Gastroesophageal sphincter (tissue), 4 donors: ENCODE data around the gene ITLN2. TPM values are rescaled to one million over a fixed set of nuclear protein-coding genes. Genes with fewer than 3 reads are reported as not detected.

Experiments used
- ATAC-seq: fragments of 150-250 bp; one replicate; pipeline ENCODE4 v1.9.1; 2016; ENCODE audit warnings: mild to moderate bottlenecking, moderate library complexity
- H3K27ac ChIP-seq, 4 donors: fragments of 200-600 bp; sonication (generic) in 3 of 4; 1 replicate in 3 of 4; 2 replicates in 1 of 4; pipeline ENCODE4 v1.5.1; 2016 to 2019
- H3K27me3 ChIP-seq: fragments of 200-600 bp; sonication (generic); one replicate; pipeline ENCODE4 v1.5.1; 2019
- H3K36me3 ChIP-seq, 2 donors: fragments of 200-600 bp; sonication (generic); one replicate each; pipeline ENCODE4 v1.5.1; 2019; ENCODE audit warnings: control low read depth in 1 of 2
- H3K4me1 ChIP-seq, 3 donors: fragments of 200-600 bp; sonication (generic); 1 replicate in 2 of 3; 2 replicates in 1 of 3; pipeline ENCODE4 v1.5.1; 2016 to 2019; ENCODE audit warnings: control low read depth in 2 of 3
- H3K4me3 ChIP-seq, 2 donors: fragments of 200-600 bp; sonication (generic); one replicate each; pipeline ENCODE4 v1.5.1; 2019; ENCODE audit warnings: mild to moderate bottlenecking in 1 of 2, moderate library complexity in 1 of 2
- H3K9me3 ChIP-seq, 3 donors: fragments of 200-600 bp; sonication (generic); one replicate each; pipeline ENCODE4 v1.5.1; 2017 to 2019; ENCODE audit warnings: control low read depth in 2 of 3
- EP300 ChIP-seq: sonication (generic); formaldehyde crosslinking; IDR thresholded peaks from one replicate; pipeline ENCODE4 v1.6.1; 2017; ENCODE audit warnings: antibody characterized with exemption, mild to moderate bottlenecking
- POLR2A ChIP-seq, 2 donors: fragments of 450-650 bp; IDR thresholded peaks; one replicate each; pipeline ENCODE4 v1.6.1; 2017; ENCODE audit warnings: antibody characterized with exemption in 2 of 2, mild to moderate bottlenecking in 2 of 2, moderate library complexity in 1 of 2
- POLR2AphosphoS5 ChIP-seq: sonication (generic); formaldehyde crosslinking; IDR thresholded peaks from one replicate; pipeline ENCODE4 v1.6.1; 2017; ENCODE audit warnings: antibody characterized with exemption
- WGBS, 2 donors: methylation state at CpG; one replicate each; pipeline ENCODE4 v1.1.5; 2018; ENCODE audit warnings: low coverage in 1 of 2; 5-methylcytosine and 5-hydroxymethylcytosine counted together
- total RNA-seq, 4 donors: library from RNA; depleted of rRNA; stranded (reverse); fragments of >200 nt; gene quantifications; one replicate each; pipeline ENCODE4 v1.1.0, GENCODE V29; 2016
- TF ChIP-seq, protein P1 (sequence below), 4 experiments: fragments of 200-600 bp in 2 of 4; fragments of 450-650 bp in 2 of 4; sonication (generic) in 1 of 4; IDR thresholded peaks; one replicate each; pipeline ENCODE4 v1.5.1; 2017 to 2019; ENCODE audit warnings: antibody characterized with exemption in 4 of 4, mild to moderate bottlenecking in 2 of 4, moderate library complexity in 2 of 4

Gene ITLN2
- total RNA-seq, 4 donors from 2014 or later, result not detected

GRCh38 chr1:160981584-160982411, 27.2 kb upstream of the ITLN2 start:
- H3K36me3 ChIP-seq, result no peaks in the 10 kb centered on the region
- H3K27me3 ChIP-seq, result peaks cover 63% of the 10 kb centered on the region
- TF ChIP-seq EP300, result no peak
- no peak for TF ChIP-seq POLR2A (IDR thresholded peaks at IDR 0.05)
- ATAC-seq, result no peak
- no peak overlapping the region for H3K27ac ChIP-seq
- 0 to 2% methylated on average over 12 to 20 of the region's 42 CpGs for WGBS, 2 donors
- H3K4me3 ChIP-seq, result no peak overlapping the region
- no peaks in the 10 kb centered on the region for H3K9me3 ChIP-seq
- peaks cover 0 to 12% (median 0%) of the 10 kb centered on the region in 3 donors for H3K4me1 ChIP-seq

DNA sequence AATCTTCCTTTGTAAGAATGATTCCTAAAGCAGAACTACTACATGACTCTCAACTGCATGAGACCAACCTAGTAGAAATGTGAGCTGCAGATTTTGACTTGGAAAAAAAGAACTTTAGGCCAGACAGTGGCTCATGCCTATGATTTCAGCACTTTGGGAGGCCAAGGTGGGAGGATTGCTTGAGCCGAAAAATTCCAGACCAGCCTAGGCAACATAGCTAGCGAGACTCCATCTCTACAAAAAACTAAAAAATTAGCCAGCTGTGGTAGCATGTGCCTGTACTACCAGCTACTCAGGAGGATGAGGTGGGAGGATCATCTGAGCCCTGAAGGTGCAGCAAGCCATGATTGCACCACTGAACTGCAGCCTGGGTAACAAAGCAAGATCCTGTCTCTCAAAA, 24.7 kb upstream of the ITLN2 start:
- Histone ChIP-seq H3K4me3 (no peak overlapping the region), H3K27me3 (peaks cover 83% of the 10 kb centered on the region), H3K9me3 (no peaks in the 10 kb centered on the region), H3K27ac (no peak overlapping the region), H3K4me1 (peaks cover 0 to 12% (median 0%) of the 10 kb centered on the region in 3 donors), H3K36me3 (no peaks in the 10 kb centered on the region)
- WGBS, 2 donors, result 88 to 92% methylated on average over 2 of the region's 2 CpGs
- TF ChIP-seq POLR2A (IDR thresholded peaks at IDR 0.05) (no peak), POLR2AphosphoS5 (no peak), EP300 (no peak)
- TF ChIP-seq, protein P1, sequence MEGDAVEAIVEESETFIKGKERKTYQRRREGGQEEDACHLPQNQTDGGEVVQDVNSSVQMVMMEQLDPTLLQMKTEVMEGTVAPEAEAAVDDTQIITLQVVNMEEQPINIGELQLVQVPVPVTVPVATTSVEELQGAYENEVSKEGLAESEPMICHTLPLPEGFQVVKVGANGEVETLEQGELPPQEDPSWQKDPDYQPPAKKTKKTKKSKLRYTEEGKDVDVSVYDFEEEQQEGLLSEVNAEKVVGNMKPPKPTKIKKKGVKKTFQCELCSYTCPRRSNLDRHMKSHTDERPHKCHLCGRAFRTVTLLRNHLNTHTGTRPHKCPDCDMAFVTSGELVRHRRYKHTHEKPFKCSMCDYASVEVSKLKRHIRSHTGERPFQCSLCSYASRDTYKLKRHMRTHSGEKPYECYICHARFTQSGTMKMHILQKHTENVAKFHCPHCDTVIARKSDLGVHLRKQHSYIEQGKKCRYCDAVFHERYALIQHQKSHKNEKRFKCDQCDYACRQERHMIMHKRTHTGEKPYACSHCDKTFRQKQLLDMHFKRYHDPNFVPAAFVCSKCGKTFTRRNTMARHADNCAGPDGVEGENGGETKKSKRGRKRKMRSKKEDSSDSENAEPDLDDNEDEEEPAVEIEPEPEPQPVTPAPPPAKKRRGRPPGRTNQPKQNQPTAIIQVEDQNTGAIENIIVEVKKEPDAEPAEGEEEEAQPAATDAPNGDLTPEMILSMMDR (IDR thresholded peaks at IDR 0.05), result no peak
- no peak for ATAC-seq

DNA sequence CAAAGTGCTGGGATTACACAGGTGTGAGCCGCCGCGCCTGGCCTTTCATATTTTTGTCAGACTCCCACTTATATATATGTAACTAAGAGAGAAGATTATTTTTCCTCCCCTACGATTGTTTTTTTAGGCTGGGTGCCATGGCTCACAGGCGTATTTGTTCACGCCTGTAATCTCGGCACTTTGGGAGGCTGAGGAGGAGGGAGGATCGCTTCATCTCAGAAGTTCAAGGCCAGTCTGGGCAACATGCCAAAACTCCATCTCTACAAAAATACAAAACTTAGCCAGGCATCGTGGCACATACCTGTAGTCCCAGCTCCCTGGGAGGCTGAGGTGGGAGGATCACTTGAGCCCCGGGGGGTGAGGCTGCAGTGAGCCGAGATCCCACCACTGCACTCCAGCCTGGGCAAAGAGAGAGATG, 23.9 kb upstream of the ITLN2 start:
- no peak for TF ChIP-seq POLR2AphosphoS5
- no peak for TF ChIP-seq EP300
- TF ChIP-seq, protein P1 (IDR thresholded peaks at IDR 0.05), result no peak
- no peak for TF ChIP-seq POLR2A (IDR thresholded peaks at IDR 0.05)

GRCh38 chr1:160975026-160975425, 20.4 kb upstream of the ITLN2 start:
- Histone ChIP-seq H3K27ac (no peak overlapping the region), H3K4me1 (no peaks in the 10 kb centered on the region), H3K36me3 (no peaks in the 10 kb centered on the region), H3K9me3 (no peaks in the 10 kb centered on the region), H3K27me3 (peaks cover 60% of the 10 kb centered on the region), H3K4me3 (no peak overlapping the region)
- no peak for TF ChIP-seq EP300
- TF ChIP-seq POLR2AphosphoS5, result no peak
- TF ChIP-seq, protein P1 (IDR thresholded peaks at IDR 0.05), result no peak
- no peak for TF ChIP-seq POLR2A (IDR thresholded peaks at IDR 0.05)
- no peak for ATAC-seq
- 89 to 100% methylated on average over 1 to 2 of the region's 2 CpGs for WGBS, 2 donors

More for the DNA sequence above, 23.9 kb upstream of the ITLN2 start:
- H3K4me1 ChIP-seq, result peaks cover 0 to 12% (median 0%) of the 10 kb centered on the region in 3 donors
- ATAC-seq, result no peak
- no peaks in the 10 kb centered on the region for H3K36me3 ChIP-seq
- no peaks in the 10 kb centered on the region for H3K9me3 ChIP-seq
- WGBS, 2 donors, result 40 to 52% methylated on average over 1 to 9 of the region's 11 CpGs
- no peak overlapping the region for H3K4me3 ChIP-seq
- peaks cover 87% of the 10 kb centered on the region for H3K27me3 ChIP-seq
- no peak overlapping the region for H3K27ac ChIP-seq

DNA sequence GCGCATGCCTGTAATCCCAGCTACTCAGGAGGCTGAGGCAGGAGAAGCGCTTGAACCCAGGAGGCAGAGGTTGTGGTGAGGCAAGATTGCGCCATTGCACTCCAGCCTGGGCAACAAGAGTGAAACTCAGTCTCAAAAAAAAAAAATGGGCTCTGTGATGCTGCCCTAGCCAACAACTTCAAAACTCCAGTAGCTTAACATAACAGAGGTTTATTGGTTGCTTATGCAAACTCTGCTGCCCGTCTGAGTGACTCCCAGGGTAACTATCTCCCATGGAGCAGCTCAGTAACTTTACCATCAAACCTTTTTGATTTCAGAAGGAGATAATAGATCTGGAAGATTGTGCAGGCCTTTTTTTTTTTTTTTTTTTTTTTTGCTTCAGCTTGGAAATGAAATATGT, 18.9 kb upstream of the ITLN2 start:
- no peaks in the 10 kb centered on the region for H3K9me3 ChIP-seq
- H3K27me3 ChIP-seq, result peaks cover 55% of the 10 kb centered on the region
- H3K4me1 ChIP-seq, result no peaks in the 10 kb centered on the region
- no peaks in the 10 kb centered on the region for H3K36me3 ChIP-seq
- no peak overlapping the region for H3K27ac ChIP-seq
- TF ChIP-seq POLR2A (IDR thresholded peaks at IDR 0.05) (no peak), POLR2AphosphoS5 (no peak), EP300 (no peak)
- TF ChIP-seq, protein P1 (IDR thresholded peaks at IDR 0.05), result no peak
- H3K4me3 ChIP-seq, result no peak overlapping the region
- ATAC-seq, result no peak
- 60 to 86% methylated on average over 1 to 4 of the region's 4 CpGs for WGBS, 2 donors
